Osteocyte (in vitro differentiated cells): Measurements from ENCODE around the gene PRKACA. TPM values are rescaled to one million over a fixed set of nuclear protein-coding genes. Genes with fewer than 3 reads are reported as not detected.

Experiments
- DNase-seq: peaks from one replicate; pipeline ENCODE4 v3.0.0; 2021; ENCODE audit warnings: mixed read lengths; ENCODE audit not compliant: unreplicated experiment; ENCODE audit errors: extremely low spot score
- H3K27ac Mint-ChIP-seq: one replicate; pipeline ENCODE4 v1.8.0; 2021; ENCODE audit warnings: mild to moderate bottlenecking, mixed read lengths; ENCODE audit not compliant: unreplicated experiment
- H3K27me3 Mint-ChIP-seq: one replicate; pipeline ENCODE4 v1.8.0; 2021; ENCODE audit warnings: mixed read lengths; ENCODE audit not compliant: unreplicated experiment
- H3K36me3 Mint-ChIP-seq: one replicate; pipeline ENCODE4 v1.8.0; 2021; ENCODE audit warnings: mixed read lengths; ENCODE audit not compliant: unreplicated experiment
- H3K4me1 Mint-ChIP-seq: one replicate; pipeline ENCODE4 v1.8.0; 2021; ENCODE audit warnings: mixed read lengths; ENCODE audit not compliant: unreplicated experiment
- H3K4me3 Mint-ChIP-seq: one replicate; pipeline ENCODE4 v1.8.0; 2021; ENCODE audit warnings: mild to moderate bottlenecking, moderate library complexity, mixed read lengths; ENCODE audit not compliant: unreplicated experiment
- H3K9me3 Mint-ChIP-seq: one replicate; pipeline ENCODE4 v1.8.0; 2021; ENCODE audit warnings: mixed read lengths; ENCODE audit not compliant: unreplicated experiment
- CTCF ChIP-seq: fragments of 200-600 bp; sonication (generic); IDR thresholded peaks from 2 replicates; pipeline ENCODE4 v1.5.0; 2021; ENCODE audit warnings: antibody characterized with exemption, mild to moderate bottlenecking, moderate library complexity
- total RNA-seq: library from RNA; stranded (reverse); gene quantifications from 2 replicates; pipeline ENCODE4 v1.2.1, GENCODE V29; 2021

Gene PRKACA
- total RNA-seq, 1 donor from 2014 or later: 115 TPM

- Mint-ChIP-seq H3K27ac (no peak overlapping the region), H3K4me3 (peak overlapping the region; percentile 85), H3K4me1 (peaks cover 42% of the 10 kb centered on the region), H3K27me3 (no peaks in the 10 kb centered on the region), H3K36me3 (no peaks in the 10 kb centered on the region), H3K9me3 (no peaks in the 10 kb centered on the region)
- DNase-seq: no peak
- no peak for TF ChIP-seq CTCF
Measured at GRCh38 chr19:14135355-14135754, 17.8 kb upstream of the PRKACA start.

DNA sequence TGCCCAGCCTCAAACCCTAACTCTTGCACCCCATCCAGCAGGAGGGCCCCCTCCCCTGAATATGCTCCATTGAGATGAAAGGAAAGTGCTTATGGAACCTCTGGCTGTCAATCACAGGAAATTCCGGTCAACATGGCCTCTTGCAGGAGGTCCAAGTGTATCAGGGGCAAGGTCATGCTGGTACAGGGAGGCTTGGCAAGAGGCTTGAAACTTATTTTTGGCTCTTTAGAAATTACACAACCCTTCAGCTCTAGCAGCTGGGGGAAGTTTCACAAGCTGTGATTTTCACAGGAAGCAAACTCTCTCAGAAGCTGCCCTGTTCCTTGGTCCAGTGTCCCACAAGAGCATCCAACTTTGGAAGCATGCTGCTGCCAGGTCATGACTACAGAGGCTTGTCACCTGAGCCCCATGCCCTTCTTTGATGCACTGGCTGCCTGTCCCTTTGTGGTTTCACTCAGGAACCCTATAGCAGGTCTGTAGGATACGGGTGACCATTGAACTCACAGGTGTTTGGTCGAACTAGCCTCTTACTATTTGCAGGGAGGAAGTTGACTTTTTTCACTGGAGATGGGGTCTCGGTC lies 10.5 kb upstream of the PRKACA start:
- Mint-ChIP-seq H3K27ac (no peak overlapping the region), H3K9me3 (no peaks in the 10 kb centered on the region), H3K4me1 (no peaks in the 10 kb centered on the region), H3K36me3 (no peaks in the 10 kb centered on the region), H3K27me3 (no peaks in the 10 kb centered on the region), H3K4me3 (no peak overlapping the region)
- no peak for TF ChIP-seq CTCF
- DNase-seq: no peak

GRCh38 chr19:14127176-14127575 lies 9.6 kb upstream of the PRKACA start:
- DNase-seq: no peak
- TF ChIP-seq CTCF: no peak
- no peaks in the 10 kb centered on the region for H3K9me3 Mint-ChIP-seq
- no peaks in the 10 kb centered on the region for H3K27me3 Mint-ChIP-seq
- H3K4me3 Mint-ChIP-seq: no peak overlapping the region
- H3K36me3 Mint-ChIP-seq: no peaks in the 10 kb centered on the region
- no peak overlapping the region for H3K27ac Mint-ChIP-seq
- no peaks in the 10 kb centered on the region for H3K4me1 Mint-ChIP-seq

GRCh38 chr19:14122924-14123323 lies 5.4 kb upstream of the PRKACA start:
- no peak for TF ChIP-seq CTCF
- H3K9me3 Mint-ChIP-seq: no peaks in the 10 kb centered on the region

DNA sequence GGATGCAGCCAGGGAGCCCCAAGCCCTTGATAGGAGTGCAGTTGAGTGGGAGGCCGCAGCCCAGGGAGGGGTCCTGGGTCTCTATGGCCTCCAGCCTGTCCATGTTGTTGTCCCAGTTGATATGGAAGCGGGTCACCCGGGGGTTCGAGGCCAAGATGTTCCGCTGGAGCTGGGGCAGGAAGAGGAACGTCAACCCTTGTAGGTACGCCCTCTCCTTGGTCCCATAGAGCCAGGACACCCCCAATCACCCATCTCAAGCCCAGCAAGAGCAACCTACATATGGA lies 2.9 kb upstream of the PRKACA start:
- H3K36me3 Mint-ChIP-seq: no peaks in the 10 kb centered on the region
- no peaks in the 10 kb centered on the region for H3K27me3 Mint-ChIP-seq
- peaks cover 26% of the 10 kb centered on the region for H3K4me1 Mint-ChIP-seq
- no peak for TF ChIP-seq CTCF
- no peak overlapping the region for H3K4me3 Mint-ChIP-seq
- no peaks in the 10 kb centered on the region for H3K9me3 Mint-ChIP-seq
- DNase-seq: no peak
- no peak overlapping the region for H3K27ac Mint-ChIP-seq

More at GRCh38 chr19:14122924-14123323, 5.4 kb upstream of the PRKACA start:
- Mint-ChIP-seq H3K36me3 (no peaks in the 10 kb centered on the region), H3K27ac (no peak overlapping the region), H3K4me1 (peaks cover 11% of the 10 kb centered on the region), H3K4me3 (no peak overlapping the region), H3K27me3 (no peaks in the 10 kb centered on the region)
- no peak for DNase-seq
